Erythroblast (primary cell): Measurements from ENCODE around the gene VSIG10.
A peak's percentile ranks its signal among the peaks of the same experiment; 100 is the strongest.

Experiments
- DNase-seq, 2 experiments: peaks; one replicate each; lab custom pipeline; 2025; lab: John Stamatoyannopoulos, UW
- GATA1 ChIP-seq: IDR thresholded peaks from 2 replicates; pipeline ENCODE4 v1.6.1; 2011; ENCODE audit warnings: low read depth, mild to moderate bottlenecking, control low read depth, low read length, moderate library complexity
- POLR2A ChIP-seq: IDR thresholded peaks from 2 replicates; pipeline ENCODE4 v1.6.1; 2011; ENCODE audit warnings: mild to moderate bottlenecking, low read length

Gene VSIG10

GRCh38 chr12:118126119-118126757 is 22.4 kb upstream of the VSIG10 start:
- no peak for DNase-seq
- no peak for TF ChIP-seq GATA1

- TF ChIP-seq GATA1 (no peak), POLR2A (no peak)
- no peak for DNase-seq
Measured at GRCh38 chr12:118125743-118126118, 21.9 kb upstream of the VSIG10 start.

GRCh38 chr12:118124333-118124874 is 20.6 kb upstream of the VSIG10 start:
- TF ChIP-seq GATA1 (no peak), POLR2A (no peak)
- DNase-seq: no peak

DNA sequence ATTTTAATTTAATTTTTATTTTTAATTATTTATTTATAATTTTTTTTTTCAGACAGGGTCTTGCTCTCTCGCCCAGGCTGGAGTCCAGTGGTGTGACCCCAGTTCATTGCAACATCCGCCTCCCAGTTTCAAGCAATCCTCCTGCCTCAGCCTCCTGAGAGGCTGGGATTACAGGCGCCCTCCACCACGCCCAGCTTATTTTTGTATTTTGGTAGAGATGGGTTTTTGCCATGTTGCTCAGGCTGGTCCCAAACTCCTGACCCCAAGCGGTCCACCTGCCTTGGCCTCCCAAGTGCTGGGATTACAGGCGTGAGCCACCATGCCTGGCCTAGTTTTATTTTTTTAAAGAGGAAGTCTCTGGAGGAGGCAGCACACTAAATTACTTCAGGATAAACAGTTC is 18.5 kb upstream of the VSIG10 start:
- no peak for DNase-seq
- TF ChIP-seq POLR2A (no peak), GATA1 (no peak)

- peak; percentile 72 to 86 for DNase-seq
- TF ChIP-seq POLR2A: no peak
- TF ChIP-seq GATA1: no peak
Measured at GRCh38 chr12:118120579-118121363, 17.0 kb upstream of the VSIG10 start.

GRCh38 chr12:118119449-118119879 is 15.7 kb upstream of the VSIG10 start:
- TF ChIP-seq GATA1 (no peak), POLR2A (no peak)
- no peak for DNase-seq

DNA sequence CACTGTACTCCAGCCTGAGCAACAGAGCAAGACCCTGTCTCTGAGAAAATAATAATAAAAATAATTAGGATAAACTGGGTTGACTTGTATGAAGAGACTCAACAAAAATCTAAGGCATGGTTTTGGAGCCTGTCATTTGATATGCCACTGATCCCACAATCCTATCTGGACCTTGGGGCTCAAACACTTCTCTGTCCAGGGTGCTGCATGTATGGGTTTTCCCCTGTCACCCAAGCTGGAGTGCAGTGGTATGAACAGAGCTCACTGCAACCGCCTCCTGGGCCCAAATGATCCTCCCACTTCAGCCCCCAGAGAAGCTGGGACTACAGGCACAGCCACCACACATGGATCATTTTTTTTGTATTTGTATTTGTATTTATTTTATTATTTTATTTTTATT is 5.3 kb upstream of the VSIG10 start:
- TF ChIP-seq GATA1: no peak
- TF ChIP-seq POLR2A: no peak

DNA sequence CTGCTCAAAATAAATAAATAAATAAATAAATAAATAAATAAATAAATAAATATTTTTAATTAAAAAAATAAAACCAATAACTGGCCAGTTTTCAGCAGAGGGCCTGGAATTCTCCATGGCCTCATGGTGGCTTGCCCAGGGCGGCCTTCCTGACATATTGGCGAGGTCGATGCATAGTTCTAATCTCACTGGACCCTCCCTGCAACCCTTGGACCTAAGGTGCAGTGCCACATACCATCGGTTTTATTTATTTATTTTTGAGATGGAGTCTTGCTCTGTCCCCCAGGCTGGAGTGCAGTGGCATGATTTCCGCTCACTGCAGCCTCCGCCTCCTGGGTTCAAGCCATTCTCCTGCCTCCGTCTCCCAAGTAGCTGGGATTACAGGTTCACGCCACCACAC is 3.9 kb upstream of the VSIG10 start:
- no peak for DNase-seq

More for the DNA sequence above, 5.3 kb upstream of the VSIG10 start:
- DNase-seq: no peak

DNA sequence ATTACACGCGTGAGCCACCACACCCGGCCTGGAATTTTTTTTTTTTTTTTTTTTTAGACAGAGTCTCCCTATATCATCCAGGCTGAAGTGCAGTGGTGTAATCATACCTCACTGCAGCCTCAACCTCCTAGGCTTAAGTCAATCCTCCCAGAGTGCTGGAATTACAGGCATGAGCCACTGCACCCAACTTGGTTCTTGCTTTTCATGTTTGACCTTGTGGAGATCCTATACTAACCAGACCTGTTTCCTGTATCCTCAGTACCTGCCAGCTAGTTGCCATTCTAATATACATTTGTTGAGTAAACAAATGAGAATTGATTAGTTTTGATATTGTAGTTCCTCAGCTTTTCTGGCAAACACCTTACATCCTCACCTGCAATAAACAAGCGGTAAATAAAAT is 3.2 kb upstream of the VSIG10 start:
- no peak for TF ChIP-seq GATA1
- TF ChIP-seq POLR2A: no peak
- DNase-seq: no peak

More for the DNA sequence above, 3.9 kb upstream of the VSIG10 start:
- no peak for TF ChIP-seq POLR2A
- no peak for TF ChIP-seq GATA1

- TF ChIP-seq GATA1 (no peak), POLR2A (no peak)
- DNase-seq: no peak
Measured at GRCh38 chr12:118103201-118103600, 610 bp downstream of the VSIG10 start.

DNA sequence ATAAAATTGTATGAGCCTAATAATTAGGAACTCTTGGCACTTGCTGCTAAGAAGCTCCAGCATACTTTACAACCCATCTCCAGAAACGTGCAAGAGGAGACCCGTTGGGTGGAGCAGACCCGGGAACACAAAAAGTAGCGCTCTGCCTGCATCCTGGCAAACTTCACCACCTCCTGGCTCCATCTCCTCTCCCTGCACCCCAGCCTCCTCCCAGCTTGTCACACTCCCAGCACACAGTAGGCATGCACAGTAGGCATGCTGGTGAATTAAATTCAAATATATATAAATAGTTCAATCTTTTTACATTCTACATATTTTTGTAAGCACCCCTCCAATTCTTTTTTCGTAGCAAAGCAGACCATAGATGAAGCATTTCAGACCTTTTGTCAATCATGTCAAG is 1.2 kb downstream of the VSIG10 start:
- no peak for TF ChIP-seq GATA1
- no peak for TF ChIP-seq POLR2A

GRCh38 chr12:118102070-118102469 is 1.7 kb downstream of the VSIG10 start:
- TF ChIP-seq GATA1 (no peak), POLR2A (no peak)
- DNase-seq: no peak

More for the DNA sequence above, 1.2 kb downstream of the VSIG10 start:
- no peak for DNase-seq

DNA sequence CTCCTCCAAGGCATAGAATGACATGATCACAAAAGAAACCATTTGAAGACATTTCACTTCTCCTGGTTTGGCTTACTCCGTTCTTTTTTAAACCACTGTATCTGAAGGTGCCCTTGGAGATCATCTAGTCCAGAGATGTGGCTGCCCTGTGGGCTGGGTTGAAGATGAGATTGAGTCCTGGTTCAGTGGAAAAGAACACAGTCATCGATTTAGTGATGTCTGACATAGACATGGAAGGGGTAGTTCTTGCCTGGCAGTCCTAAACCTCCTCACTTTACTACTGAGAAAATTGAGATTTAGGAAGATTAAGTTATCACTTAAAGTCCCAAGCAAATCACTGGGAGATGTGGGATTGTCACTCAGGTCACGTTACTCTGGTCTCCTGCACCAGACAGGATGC is 2.8 kb downstream of the VSIG10 start:
- TF ChIP-seq POLR2A (no peak), GATA1 (no peak)
- no peak for DNase-seq
